Activated CD4-positive, alpha-beta memory T cell treated with anti-CD3 and anti-CD28 coated beads for 36 hours (primary cell): ENCODE measurements around the gene CDC5L. TPM values are rescaled to one million over a fixed set of nuclear protein-coding genes. Genes with fewer than 3 reads are reported as not detected.

ENCODE experiments used
- CTCF ChIA-PET: fragments of 350-600 bp; sonication (Branson Sonifier 250); formaldehyde crosslinking; loops from one replicate; lab custom pipeline; 2021; ENCODE audit warnings: antibody characterized with exemption, inconsistent platforms; lab: Charles Lee
- POLR2A ChIA-PET: fragments of 350-600 bp; sonication (Branson Sonifier 250); formaldehyde crosslinking; loops from one replicate; lab custom pipeline; 2021; ENCODE audit warnings: antibody characterized with exemption; lab: Charles Lee
- DNase-seq: peaks from one replicate; pipeline ENCODE4 v3.0.0-alpha.2; 2020
- H3K27ac Mint-ChIP-seq: one replicate; pipeline ENCODE4 v1.8.0; 2021; ENCODE audit warnings: mixed read lengths
- H3K27me3 Mint-ChIP-seq: one replicate; pipeline ENCODE4 v1.8.0; 2021; ENCODE audit warnings: mixed read lengths
- H3K36me3 Mint-ChIP-seq: one replicate; pipeline ENCODE4 v1.8.0; 2021; ENCODE audit warnings: mixed read lengths
- H3K4me1 Mint-ChIP-seq: one replicate; pipeline ENCODE4 v1.8.0; 2021; ENCODE audit warnings: low read depth, mixed read lengths
- H3K4me3 Mint-ChIP-seq: one replicate; pipeline ENCODE4 v1.8.0; 2021; ENCODE audit warnings: mild to moderate bottlenecking, mixed read lengths
- H3K9me3 Mint-ChIP-seq: one replicate; pipeline ENCODE4 v1.8.0; 2021; ENCODE audit warnings: mixed read lengths
- intact Hi-C: fragments of 100-400 bp; cut with micrococcal nuclease; formaldehyde crosslinking; loops from one replicate; pipeline ENCODE4 v1.15.1; 2023
- total RNA-seq, 2 experiments: library from RNA; stranded (reverse); gene quantifications; one replicate each; pipeline ENCODE4 v1.2.3, GENCODE V29; 2021

CDC5L gene
- total RNA-seq, 2 experiments from 2014 or later, result 24.0 to 24.3 TPM

DNA sequence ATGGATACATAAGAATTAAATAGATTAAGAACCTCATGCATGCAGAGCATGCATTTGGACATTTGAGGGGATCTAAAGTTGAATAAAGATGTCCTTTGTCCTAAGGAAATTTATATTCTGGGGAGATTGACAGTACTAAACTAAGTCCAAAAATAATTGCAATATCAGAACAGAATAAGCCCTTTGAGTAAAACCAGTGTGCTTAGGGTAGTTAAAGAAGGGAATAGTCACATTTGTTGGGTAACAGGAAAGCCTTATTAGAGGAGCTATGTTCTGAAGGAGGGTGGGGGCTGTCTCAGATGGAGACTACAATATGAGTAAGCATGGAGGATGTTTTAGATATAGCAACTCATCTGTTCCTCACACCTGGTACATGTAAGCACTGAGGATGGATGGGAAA, 35.8 kb downstream of the CDC5L start:
- DNase-seq, result no peak
- ChIA-PET POLR2A (no interaction called here), CTCF (interaction anchor here (1.1 kb wide), 1 partner anchor 9 kb away, joined by 3 read pairs; no protein-coding TSS in a partner anchor)
- intact Hi-C loops, result no loop called here
- peaks cover 2% of the 10 kb centered on the region for H3K4me1 Mint-ChIP-seq
- no peaks in the 10 kb centered on the region for H3K9me3 Mint-ChIP-seq
- H3K27me3 Mint-ChIP-seq, result no peaks in the 10 kb centered on the region
- no peak overlapping the region for H3K4me3 Mint-ChIP-seq
- no peak overlapping the region for H3K27ac Mint-ChIP-seq
- peaks cover 43% of the 10 kb centered on the region for H3K36me3 Mint-ChIP-seq

DNA sequence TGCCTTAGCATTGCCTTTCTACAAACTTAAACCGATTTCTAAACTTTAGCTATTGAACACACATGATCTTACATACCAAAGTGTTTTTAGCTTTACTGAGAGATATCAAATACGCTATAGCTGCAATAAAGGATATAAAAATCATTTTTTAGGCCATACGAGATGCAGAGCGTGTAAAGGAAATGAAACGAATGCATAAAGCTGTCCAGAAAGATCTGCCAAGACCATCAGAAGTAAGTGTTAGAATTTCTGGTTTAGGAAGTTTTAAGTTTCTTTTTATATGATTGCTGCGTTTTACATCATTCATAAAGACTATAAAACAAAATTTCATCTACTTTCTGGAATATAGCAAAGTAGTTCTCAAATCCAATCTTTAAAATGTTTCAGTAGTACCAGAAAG, 38.4 kb downstream of the CDC5L start:
- peaks cover 2% of the 10 kb centered on the region for H3K4me1 Mint-ChIP-seq
- POLR2A ChIA-PET, result no interaction called here

DNA sequence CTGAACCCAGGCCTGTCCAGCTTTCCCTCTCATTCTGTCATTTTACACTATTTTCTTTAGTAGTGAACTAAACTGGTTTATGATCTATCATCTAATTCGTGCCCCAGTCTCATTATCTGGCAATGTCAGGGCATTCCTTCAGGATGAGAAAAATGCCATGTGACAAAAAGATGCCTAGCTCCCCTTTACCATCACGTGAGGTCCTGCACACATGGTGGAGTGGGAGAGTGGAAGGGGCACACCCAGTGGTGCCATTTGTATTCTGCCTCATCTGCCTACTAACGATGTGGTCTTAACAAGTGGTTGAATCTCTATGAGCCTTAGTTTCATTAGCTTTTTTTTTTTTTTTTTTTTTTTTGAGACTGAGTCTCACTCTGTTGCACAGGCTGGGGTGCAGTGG, 41.2 kb downstream of the CDC5L start:
- CTCF ChIA-PET, result interaction anchor here (0.6 to 3.8 kb wide), 8 partner anchors 11 to 208 kb away, joined by 3 to 31 read pairs (median 4); no protein-coding TSS in a partner anchor
- no peak overlapping the region for H3K4me3 Mint-ChIP-seq
- no peaks in the 10 kb centered on the region for H3K4me1 Mint-ChIP-seq
- H3K9me3 Mint-ChIP-seq, result no peaks in the 10 kb centered on the region
- POLR2A ChIA-PET, result no interaction called here
- no peak overlapping the region for H3K27ac Mint-ChIP-seq
- no peaks in the 10 kb centered on the region for H3K27me3 Mint-ChIP-seq
- intact Hi-C loops, result no loop called here
- peaks cover 45% of the 10 kb centered on the region for H3K36me3 Mint-ChIP-seq
- no peak for DNase-seq

More for the DNA sequence above, 38.4 kb downstream of the CDC5L start:
- Mint-ChIP-seq H3K9me3 (no peaks in the 10 kb centered on the region), H3K27ac (no peak overlapping the region), H3K36me3 (peaks cover 42% of the 10 kb centered on the region), H3K27me3 (no peaks in the 10 kb centered on the region), H3K4me3 (no peak overlapping the region)
- intact Hi-C loops, result no loop called here
- DNase-seq, result no peak
- CTCF ChIA-PET, result interaction anchor here (1.7 to 2.0 kb wide), 2 partner anchors 30 to 50 kb away, joined by 4 to 8 read pairs; no protein-coding TSS in a partner anchor

DNA sequence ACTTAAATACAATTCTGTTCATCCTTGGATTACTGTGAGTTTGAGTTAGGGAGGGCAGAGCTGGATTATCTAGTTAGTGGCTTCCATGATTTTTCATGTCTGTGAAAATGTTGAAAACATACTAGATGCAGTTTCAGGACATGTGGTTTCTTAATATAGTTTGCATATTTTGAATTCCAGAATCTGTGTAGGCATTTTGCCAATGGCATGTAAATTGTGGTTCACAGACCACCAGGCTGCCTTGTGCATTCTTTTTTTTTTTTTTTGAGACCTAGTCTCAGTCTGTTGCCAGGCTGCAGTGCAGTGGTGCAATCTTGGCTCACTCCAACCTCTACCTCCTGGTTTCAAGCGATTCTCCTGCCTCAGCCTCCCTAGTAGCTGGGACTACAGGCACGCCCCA, 42.8 kb downstream of the CDC5L start:
- no peak for DNase-seq
- Mint-ChIP-seq H3K4me3 (no peak overlapping the region), H3K36me3 (peaks cover 34% of the 10 kb centered on the region), H3K27me3 (no peaks in the 10 kb centered on the region), H3K9me3 (no peaks in the 10 kb centered on the region), H3K27ac (no peak overlapping the region), H3K4me1 (no peaks in the 10 kb centered on the region)
- POLR2A ChIA-PET, result interaction anchor here (0.9 kb wide), 1 partner anchor 17 kb away, joined by 3 read pairs; no protein-coding TSS in a partner anchor
- intact Hi-C loops, result no loop called here
- CTCF ChIA-PET, result interaction anchor here (0.6 to 3.8 kb wide), 9 partner anchors 10 to 84 kb away, joined by 3 to 31 read pairs (median 5); no protein-coding TSS in a partner anchor

DNA sequence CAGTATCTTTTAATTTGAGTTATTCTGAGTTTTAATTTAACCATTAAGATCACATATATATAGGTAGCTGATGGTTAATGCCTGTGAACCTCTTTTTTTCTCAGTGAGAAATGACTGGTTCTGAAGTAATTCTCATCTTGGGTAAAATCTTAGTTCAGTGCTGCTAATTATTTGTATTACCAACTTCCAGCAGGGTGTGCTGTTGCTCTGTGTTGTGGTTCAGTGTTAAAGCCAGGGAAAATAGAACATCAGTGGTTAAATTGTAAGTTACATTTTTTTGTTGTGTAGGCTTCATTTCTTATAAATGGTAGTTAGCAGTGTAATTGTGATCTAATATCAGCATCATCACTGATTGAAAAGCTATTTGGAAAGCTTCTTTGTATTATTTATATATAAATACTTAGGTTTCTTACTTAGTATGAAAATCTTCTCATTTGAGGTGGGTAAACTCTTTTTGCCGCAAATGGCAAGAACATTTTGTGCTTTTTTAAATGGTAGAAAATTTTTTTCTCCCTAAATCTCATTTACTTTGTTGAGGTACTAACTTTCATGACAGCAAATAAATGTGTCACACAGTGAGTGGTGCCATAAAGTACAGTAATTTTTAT, 43.7 kb downstream of the CDC5L start:
- H3K36me3 Mint-ChIP-seq, result peaks cover 30% of the 10 kb centered on the region
- no peak overlapping the region for H3K4me3 Mint-ChIP-seq
- intact Hi-C loops, result loop anchor here (1.0 kb wide), 1 partner anchor 25 kb away; no protein-coding TSS in a partner anchor
- peak; percentile 51 for DNase-seq
- H3K27me3 Mint-ChIP-seq, result no peaks in the 10 kb centered on the region
- CTCF ChIA-PET, result interaction anchor here (0.7 to 3.8 kb wide), 16 partner anchors 8 to 163 kb away, joined by 3 to 31 read pairs (median 4); partner anchors contain the start of gene CDC5L
- H3K9me3 Mint-ChIP-seq, result no peaks in the 10 kb centered on the region
- POLR2A ChIA-PET, result no interaction called here
- H3K27ac Mint-ChIP-seq, result no peak overlapping the region
- no peaks in the 10 kb centered on the region for H3K4me1 Mint-ChIP-seq

DNA sequence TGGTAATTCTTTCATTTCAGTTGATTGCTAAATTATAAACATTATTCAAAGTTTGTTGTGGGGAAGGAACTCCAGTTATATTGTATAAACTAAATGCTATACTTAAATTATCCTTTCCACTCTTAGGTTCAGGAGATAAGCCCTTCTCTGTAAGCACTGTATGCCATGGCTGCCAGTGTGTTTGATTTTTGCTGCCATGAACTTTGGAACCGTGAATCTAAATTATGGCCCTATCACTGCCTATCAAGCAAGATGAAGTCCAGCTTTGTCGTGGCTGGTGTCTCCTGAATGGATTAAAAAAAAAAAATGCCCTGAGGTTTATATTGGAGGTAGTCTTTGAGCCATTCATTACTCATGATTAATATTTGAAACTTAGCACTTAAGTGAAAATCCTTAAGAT, 44.7 kb downstream of the CDC5L start:
- intact Hi-C loops, result no loop called here
- DNase-seq, result no peak
- ChIA-PET POLR2A (no interaction called here), CTCF (interaction anchor here (0.6 to 3.8 kb wide), 13 partner anchors 8 to 45 kb away, joined by 3 to 31 read pairs (median 5); partner anchors contain the start of gene CDC5L)
- H3K9me3 Mint-ChIP-seq, result no peaks in the 10 kb centered on the region
- peaks cover 2% of the 10 kb centered on the region for H3K4me1 Mint-ChIP-seq
- H3K27me3 Mint-ChIP-seq, result no peaks in the 10 kb centered on the region
- no peak overlapping the region for H3K27ac Mint-ChIP-seq
- no peak overlapping the region for H3K4me3 Mint-ChIP-seq
- H3K36me3 Mint-ChIP-seq, result peaks cover 32% of the 10 kb centered on the region

DNA sequence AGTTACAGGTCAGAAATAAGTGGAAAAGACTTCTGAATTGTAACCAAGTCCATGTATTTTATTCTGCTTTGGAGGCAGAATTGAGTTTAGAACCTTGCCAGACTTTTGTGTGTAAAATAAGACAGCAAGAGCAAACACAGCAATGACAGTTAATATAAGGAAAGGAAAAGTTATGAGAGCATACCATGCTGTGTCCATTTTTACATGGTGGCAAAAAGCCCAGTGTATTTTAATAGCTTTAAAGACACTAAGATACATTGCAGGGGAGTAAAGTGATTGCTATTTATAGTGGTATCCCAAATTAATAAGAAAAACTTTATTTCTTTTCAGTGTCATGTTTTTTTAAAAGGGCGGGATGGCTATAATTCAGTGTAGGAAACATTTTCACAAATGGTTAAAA, 45.2 kb downstream of the CDC5L start:
- H3K4me1 Mint-ChIP-seq, result peaks cover 2% of the 10 kb centered on the region
- ChIA-PET POLR2A (no interaction called here), CTCF (interaction anchor here (1.1 to 5.3 kb wide), 6 partner anchors 10 to 37 kb away, joined by 3 to 20 read pairs (median 6); no protein-coding TSS in a partner anchor)
- intact Hi-C loops, result no loop called here
- H3K4me3 Mint-ChIP-seq, result no peak overlapping the region
- peaks cover 31% of the 10 kb centered on the region for H3K36me3 Mint-ChIP-seq
- no peak for DNase-seq
- H3K9me3 Mint-ChIP-seq, result no peaks in the 10 kb centered on the region
- no peaks in the 10 kb centered on the region for H3K27me3 Mint-ChIP-seq
- no peak overlapping the region for H3K27ac Mint-ChIP-seq

DNA sequence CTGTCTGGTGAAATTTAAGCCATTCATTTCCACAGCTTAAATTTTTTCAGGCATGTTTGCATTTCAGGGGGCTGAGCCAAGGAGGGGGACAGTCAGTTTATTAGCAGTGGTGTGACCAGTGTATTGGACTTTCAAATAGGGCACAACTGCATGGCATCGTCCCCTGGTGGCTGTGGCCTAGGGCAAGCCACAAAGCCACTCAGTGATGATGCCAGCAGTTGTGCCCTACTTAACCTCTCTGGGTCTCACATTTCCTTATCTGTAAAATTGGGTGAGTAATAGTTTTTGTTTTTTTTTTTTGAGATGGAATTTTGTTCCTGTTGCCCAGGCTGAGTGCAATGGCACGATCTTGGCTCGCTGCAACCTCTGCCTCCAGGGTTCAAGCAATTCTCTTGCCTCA, 48.0 kb downstream of the CDC5L start:
- Mint-ChIP-seq H3K27ac (no peak overlapping the region), H3K9me3 (no peaks in the 10 kb centered on the region), H3K4me3 (no peak overlapping the region), H3K4me1 (peaks cover 5% of the 10 kb centered on the region), H3K27me3 (no peaks in the 10 kb centered on the region), H3K36me3 (peaks cover 38% of the 10 kb centered on the region)
- ChIA-PET POLR2A (no interaction called here), CTCF (interaction anchor here (1.3 to 5.3 kb wide), 3 partner anchors 20 to 40 kb away, joined by 3 to 20 read pairs (median 5); no protein-coding TSS in a partner anchor)
- DNase-seq, result no peak
- intact Hi-C loops, result no loop called here

DNA sequence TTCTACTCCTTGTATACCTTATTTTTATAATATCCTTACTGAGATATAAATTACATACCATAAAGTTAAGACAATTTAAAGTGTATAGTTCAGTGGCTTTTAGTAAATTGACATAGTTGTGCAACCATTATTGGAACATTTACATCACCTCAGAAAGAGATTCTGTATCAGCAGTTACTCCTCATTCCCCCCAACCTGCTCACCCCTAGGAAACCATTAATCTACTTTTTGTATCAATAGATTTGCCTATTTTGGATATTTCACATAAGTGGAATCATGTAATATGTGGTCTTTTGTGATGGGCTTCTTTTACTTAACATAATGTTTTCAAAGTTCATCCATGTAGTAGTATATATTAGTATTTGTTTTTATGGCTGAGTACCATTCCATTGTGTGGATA, 51.3 kb downstream of the CDC5L start:
- H3K9me3 Mint-ChIP-seq, result peaks cover 21% of the 10 kb centered on the region
- H3K27ac Mint-ChIP-seq, result no peak overlapping the region
- intact Hi-C loops, result no loop called here
- CTCF ChIA-PET, result interaction anchor here (0.8 to 1.5 kb wide), 2 partner anchors 10 to 37 kb away, joined by 3 to 5 read pairs; no protein-coding TSS in a partner anchor
- peaks cover 49% of the 10 kb centered on the region for H3K36me3 Mint-ChIP-seq
- no peaks in the 10 kb centered on the region for H3K27me3 Mint-ChIP-seq
- no peak for DNase-seq
- peaks cover 5% of the 10 kb centered on the region for H3K4me1 Mint-ChIP-seq
- no peak overlapping the region for H3K4me3 Mint-ChIP-seq
- POLR2A ChIA-PET, result no interaction called here

DNA sequence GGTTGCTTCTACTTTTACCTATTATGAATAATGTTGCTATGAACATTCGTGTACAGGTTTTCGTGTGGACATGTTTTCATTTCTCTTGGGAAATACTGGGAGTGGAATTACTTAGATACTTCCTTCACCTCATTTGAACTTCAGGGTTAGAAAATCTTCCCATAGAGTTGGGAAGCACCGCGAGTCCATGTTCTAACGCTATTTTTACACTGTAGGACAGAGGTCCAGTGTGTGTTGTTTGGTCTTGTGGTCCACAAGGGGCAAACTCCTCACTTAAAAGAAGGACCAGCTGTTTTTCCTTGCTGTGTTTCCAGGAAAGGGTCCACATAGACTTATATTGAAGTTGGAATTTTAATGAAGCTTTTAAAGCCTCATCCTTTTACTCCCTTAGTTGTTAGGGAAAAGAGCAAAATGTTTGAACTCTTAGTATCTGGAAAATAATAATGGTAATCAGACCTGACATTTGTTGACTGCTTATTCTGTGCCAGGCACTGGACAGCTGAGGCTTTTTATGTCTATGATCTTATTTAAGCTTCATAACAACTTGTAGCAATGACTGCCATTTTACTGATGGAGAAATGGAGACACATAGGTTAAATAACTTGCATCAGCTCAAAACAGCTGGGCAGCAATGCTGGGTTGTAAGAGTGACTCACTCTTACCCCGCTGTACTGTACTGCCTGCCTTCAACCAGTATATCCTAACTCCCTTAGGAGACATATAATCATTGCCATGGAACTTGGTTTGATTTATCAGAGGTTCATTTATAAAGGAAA, 52.0 kb downstream of the CDC5L start:
- H3K27ac Mint-ChIP-seq, result no peak overlapping the region
- intact Hi-C loops, result no loop called here
- no peaks in the 10 kb centered on the region for H3K27me3 Mint-ChIP-seq
- H3K9me3 Mint-ChIP-seq, result peaks cover 21% of the 10 kb centered on the region
- DNase-seq, result no peak
- peaks cover 5% of the 10 kb centered on the region for H3K4me1 Mint-ChIP-seq
- peaks cover 50% of the 10 kb centered on the region for H3K36me3 Mint-ChIP-seq
- CTCF ChIA-PET, result interaction anchor here (0.7 to 1.9 kb wide), 4 partner anchors 8 to 36 kb away, joined by 3 to 12 read pairs (median 5); no protein-coding TSS in a partner anchor
- H3K4me3 Mint-ChIP-seq, result no peak overlapping the region
- POLR2A ChIA-PET, result no interaction called here

DNA sequence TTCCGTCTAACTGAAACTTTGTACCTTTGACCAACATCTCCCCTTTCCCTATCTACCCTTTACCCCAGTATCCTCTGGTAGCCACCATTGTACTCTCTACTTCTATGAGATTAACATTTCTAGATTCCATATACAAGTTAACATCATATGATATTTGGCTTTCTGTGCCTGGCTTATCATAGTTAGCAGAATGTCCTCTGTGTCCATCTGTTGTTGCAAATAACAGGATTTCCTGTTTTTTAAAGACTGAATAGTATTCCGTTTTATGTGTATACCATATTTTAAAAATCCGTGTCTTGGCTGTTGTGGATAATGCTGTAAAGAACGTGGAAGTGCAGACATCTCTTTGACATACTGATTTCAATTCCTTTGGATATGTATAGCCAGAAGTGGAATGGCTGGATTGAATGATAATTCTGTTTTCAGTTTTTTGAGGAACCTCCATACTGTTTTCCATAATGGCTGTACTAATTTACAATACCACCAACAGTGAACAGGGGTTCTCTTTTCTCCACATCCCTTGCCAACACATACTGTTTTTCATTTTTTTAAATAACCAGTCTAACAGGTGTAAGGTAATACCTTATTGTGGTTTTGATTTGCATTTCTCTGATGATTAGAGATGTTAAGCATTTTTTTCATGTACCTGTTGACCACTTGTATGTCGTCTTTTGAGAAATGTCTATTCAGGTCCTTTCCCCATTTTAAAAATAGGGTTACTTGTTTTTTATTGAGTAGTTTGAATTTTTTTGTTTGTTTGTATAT, 53.8 kb downstream of the CDC5L start:
- DNase-seq, result no peak
- no peak overlapping the region for H3K27ac Mint-ChIP-seq
- H3K9me3 Mint-ChIP-seq, result peaks cover 21% of the 10 kb centered on the region
- H3K4me1 Mint-ChIP-seq, result peaks cover 5% of the 10 kb centered on the region
- ChIA-PET CTCF (interaction anchor here (0.6 to 1.9 kb wide), 4 partner anchors 10 to 45 kb away, joined by 3 to 12 read pairs (median 5); no protein-coding TSS in a partner anchor), POLR2A (no interaction called here)
- H3K27me3 Mint-ChIP-seq, result no peaks in the 10 kb centered on the region
- intact Hi-C loops, result no loop called here
- no peak overlapping the region for H3K4me3 Mint-ChIP-seq
- H3K36me3 Mint-ChIP-seq, result peaks cover 53% of the 10 kb centered on the region
